GM12875 (cell line): ENCODE results near the gene CUBN.

Experiments used
- H3K4me3 ChIP-seq: one replicate; pipeline ENCODE4 v1.5.1; 2011; ENCODE audit warnings: low read depth, low read length, control low read depth
- TF ChIP-seq, protein P1 (sequence below): IDR thresholded peaks from 2 replicates; pipeline ENCODE4 v1.5.1; 2011; ENCODE audit warnings: low read depth, mild to moderate bottlenecking, control low read depth, inconsistent platforms, low read length, moderate library complexity, borderline replicate concordance; ENCODE audit not compliant: insufficient read depth

The CUBN gene

DNA sequence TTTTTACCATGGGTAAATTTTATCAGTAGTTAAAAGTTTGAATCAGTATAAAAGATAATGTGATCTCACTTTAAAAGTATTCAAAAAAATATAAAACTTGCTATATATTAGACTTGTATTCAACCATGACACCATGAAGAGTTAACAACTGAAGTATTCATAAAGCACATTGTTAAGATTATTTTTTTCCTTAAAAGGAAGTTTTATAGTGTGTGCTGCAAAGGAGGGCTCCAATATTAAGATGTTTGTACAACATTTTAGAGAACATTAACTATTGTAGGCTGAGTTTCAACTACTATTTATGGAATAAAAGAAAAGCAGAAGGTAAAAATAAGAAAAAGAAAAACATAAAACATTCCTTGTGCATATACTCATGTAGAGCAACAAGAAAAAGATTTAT, 24.5 kb upstream of the CUBN start:
- TF ChIP-seq, protein P1, sequence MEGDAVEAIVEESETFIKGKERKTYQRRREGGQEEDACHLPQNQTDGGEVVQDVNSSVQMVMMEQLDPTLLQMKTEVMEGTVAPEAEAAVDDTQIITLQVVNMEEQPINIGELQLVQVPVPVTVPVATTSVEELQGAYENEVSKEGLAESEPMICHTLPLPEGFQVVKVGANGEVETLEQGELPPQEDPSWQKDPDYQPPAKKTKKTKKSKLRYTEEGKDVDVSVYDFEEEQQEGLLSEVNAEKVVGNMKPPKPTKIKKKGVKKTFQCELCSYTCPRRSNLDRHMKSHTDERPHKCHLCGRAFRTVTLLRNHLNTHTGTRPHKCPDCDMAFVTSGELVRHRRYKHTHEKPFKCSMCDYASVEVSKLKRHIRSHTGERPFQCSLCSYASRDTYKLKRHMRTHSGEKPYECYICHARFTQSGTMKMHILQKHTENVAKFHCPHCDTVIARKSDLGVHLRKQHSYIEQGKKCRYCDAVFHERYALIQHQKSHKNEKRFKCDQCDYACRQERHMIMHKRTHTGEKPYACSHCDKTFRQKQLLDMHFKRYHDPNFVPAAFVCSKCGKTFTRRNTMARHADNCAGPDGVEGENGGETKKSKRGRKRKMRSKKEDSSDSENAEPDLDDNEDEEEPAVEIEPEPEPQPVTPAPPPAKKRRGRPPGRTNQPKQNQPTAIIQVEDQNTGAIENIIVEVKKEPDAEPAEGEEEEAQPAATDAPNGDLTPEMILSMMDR, result no peak
- no peak overlapping the region for H3K4me3 ChIP-seq

DNA sequence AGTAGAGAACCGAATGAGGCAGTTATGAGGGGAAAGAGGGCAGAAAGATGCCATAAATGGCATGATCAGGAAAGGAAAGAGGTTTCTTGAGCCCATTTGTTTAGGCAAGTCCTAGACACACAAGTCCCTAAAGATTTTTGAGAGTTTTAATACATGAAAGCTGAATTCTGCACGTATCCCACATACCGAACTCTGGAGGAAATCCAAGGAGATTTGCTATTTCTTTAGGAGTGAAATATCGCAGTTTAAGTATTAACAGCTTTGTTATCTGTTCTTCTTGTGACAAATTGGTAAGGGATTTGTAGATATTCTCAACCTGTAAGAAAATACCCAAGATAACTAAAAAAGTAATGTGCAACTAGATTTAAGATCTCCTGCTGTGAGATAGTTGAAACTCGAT, 23.7 kb upstream of the CUBN start:
- TF ChIP-seq, protein P1, result no peak
- H3K4me3 ChIP-seq, result no peak overlapping the region

DNA sequence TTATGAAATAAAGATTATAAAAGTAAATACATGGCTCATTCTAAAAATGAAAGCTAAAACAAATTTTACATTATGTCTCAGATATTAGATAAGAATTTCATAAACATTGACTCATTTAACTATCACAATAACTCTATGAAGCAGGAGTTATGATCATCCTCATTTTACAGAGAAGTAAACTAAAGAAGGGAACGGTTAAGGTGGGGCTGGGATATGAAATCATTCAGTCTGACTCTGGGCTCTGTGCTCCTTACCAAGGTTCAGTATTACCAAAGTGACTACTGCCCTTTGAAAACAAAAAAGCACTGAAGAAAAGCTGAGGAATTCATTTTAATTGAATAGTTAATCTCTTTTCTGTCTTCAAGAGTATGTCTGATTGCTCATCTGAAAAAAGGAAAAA, 22.1 kb upstream of the CUBN start:
- TF ChIP-seq, protein P1, result no peak
- H3K4me3 ChIP-seq, result no peak overlapping the region

DNA sequence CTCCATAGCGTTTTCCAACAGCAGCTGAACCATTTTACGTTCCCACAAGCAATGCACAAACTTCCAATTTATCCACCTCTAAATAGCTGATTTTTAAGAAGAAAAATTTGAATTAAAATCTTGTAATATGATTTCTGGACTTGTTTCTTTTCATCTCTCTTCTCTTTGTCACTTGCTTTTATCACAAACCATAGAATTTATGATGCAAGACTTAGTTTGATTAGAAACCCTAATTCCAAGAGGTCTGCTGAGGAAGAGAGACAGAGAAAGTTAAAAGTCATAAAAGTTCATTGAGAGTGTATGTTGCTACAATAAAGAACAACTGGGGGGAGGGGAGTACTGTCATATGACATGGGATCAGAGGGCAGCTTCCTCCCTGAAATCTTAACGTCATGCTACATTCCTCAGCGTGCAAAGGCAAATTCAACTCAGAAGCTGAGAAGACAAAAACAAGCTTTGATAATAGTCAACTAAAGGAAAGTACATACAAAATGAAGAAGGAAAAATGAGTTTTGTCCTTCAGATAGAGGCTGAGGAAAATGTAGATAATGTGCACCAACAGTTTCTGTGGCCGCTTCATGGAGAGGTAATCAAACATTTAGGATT, 18.4 kb upstream of the CUBN start:
- no peak overlapping the region for H3K4me3 ChIP-seq
- TF ChIP-seq, protein P1, result no peak

DNA sequence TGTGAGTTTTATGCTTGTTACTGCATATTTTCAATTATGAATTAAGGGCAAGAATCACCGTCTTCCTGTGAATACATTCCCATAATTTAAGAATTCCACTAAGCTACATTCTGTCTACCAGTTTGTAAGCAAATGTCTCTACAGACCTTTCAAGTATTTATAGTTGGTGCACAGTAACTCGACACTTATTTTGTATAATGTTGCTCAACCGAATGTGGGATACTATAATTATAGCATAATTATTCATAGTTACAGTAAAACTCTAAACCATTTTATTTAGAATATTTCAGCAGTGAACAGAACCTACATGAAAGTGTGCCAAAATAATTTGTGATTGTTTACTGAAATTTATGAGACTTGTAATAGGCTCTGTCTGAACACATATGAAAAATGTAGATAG, 17.3 kb upstream of the CUBN start:
- no peak overlapping the region for H3K4me3 ChIP-seq
- TF ChIP-seq, protein P1, result no peak

DNA sequence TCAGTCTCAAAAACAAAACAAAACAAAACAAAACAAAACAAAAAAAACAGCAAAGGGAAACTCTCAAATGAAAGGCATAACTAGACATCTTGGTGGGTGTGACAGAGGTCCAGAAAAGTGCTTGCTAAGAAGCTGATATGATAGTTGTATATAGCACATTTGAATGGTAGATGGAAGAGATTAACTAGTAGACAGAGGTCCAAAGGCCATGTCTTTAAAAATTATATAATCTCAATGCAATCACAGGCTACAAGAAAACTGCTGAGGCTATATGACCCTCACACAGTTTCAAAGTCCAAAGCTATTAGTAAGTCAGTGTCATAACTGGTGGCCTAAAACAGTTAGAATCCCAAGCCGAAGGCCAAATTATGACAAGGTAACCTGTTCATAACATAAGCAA, 15.6 kb upstream of the CUBN start:
- TF ChIP-seq, protein P1, result no peak
- no peak overlapping the region for H3K4me3 ChIP-seq

DNA sequence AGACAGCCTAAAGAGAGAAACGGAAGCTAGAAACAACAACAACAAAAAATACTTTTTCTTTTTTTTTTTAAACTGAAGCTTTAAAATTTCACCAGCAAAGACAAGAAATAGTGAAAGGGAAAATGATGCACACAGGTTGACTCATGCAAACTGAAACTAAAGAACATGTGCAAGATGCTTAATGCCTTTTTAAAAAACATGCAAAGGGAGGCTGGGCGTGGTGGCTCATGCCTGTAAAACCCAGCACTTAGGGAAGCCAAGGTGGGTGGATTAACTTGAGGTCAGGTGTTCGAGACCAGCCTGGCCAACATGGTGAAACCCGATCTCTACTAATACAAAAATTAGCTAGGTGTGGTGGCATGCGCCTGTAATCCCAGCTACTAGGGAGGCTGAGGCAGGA, 15.1 kb upstream of the CUBN start:
- TF ChIP-seq, protein P1, result no peak
- H3K4me3 ChIP-seq, result no peak overlapping the region
